K562 (cell line): Measurements from ENCODE around the gene ERCC6L. TPM values are rescaled to one million over a fixed set of nuclear protein-coding genes. Genes with fewer than 3 reads are reported as not detected.

ENCODE experiments used
- ATAC-seq: fragments of 200-7000 bp; cut with Tn5 transposase; 3 replicates; pipeline ENCODE4 v1.9.1; 2020; ENCODE audit warnings: moderate library complexity
- BruUV-seq: library from RNA; stranded (reverse); fragments of 400-500 nt; replicated peaks from 2 replicates; lab custom pipeline; 2021; lab: Mats Ljungman, UMichigan
- CTCF ChIA-PET: fragments of 300-600 bp; formaldehyde crosslinking; extraction: SDS; loops from one replicate; lab custom pipeline; 2021; ENCODE audit warnings: low intra/inter-chr PET ratio; lab: Yijun Ruan, JAX
- POLR2A ChIA-PET: fragments of 300-600, 350-650 bp; sonication (Branson Sonifier 250); formaldehyde crosslinking; extraction: SDS; loops from one replicate; lab custom pipeline; 2021; ENCODE audit warnings: antibody characterized with exemption, inconsistent platforms; lab: Yijun Ruan, JAX
- DNase-seq, 4 experiments: peaks; one replicate each; pipeline versions ENCODE4 v3.0.0 to v3.0.0-alpha.2; 2011 to 2018; ENCODE audit warnings: low spot score in 3 of 4, mixed read lengths in 3 of 4; ENCODE audit errors: extremely low read depth in 1 of 4
- FAIRE-seq: peaks from 2 replicates; lab custom pipeline; 2011; peaks lifted over from hg19 to GRCh38; lab: Jason Lieb, UNC
- H2AFZ ChIP-seq: 2 replicates; pipeline ENCODE4 v1.6.0; 2011; ENCODE audit warnings: low read depth, low read length, control low read depth, inconsistent platforms
- H3K27ac ChIP-seq: fragments of 200-600 bp; 3 replicates; pipeline ENCODE4 v1.8.0; 2011; ENCODE audit warnings: low read depth, mild to moderate bottlenecking, control low read depth, inconsistent platforms, low read length, moderate library complexity, mixed read lengths; ENCODE audit errors: extremely low read depth
- H3K27me3 ChIP-seq, 2 experiments: fragments of 300-600 bp in 1 of 2; 2 replicates in 1 of 2; 3 replicates in 1 of 2; pipeline versions ENCODE4 v1.6.0 to v1.8.0; 2011; ENCODE audit warnings: inconsistent platforms in 2 of 2, low read length in 2 of 2, mild to moderate bottlenecking in 1 of 2, mixed read lengths in 1 of 2, moderate library complexity in 1 of 2; ENCODE audit not compliant: control insufficient read depth in 2 of 2, insufficient read depth in 2 of 2
- H3K36me3 ChIP-seq: fragments of 300-600 bp; 3 replicates; pipeline ENCODE4 v1.8.0; 2011; ENCODE audit warnings: mild to moderate bottlenecking, low read length, inconsistent platforms; ENCODE audit not compliant: control insufficient read depth, insufficient read depth
- H3K4me1 ChIP-seq, 2 experiments: fragments of 200-600 bp in 1 of 2; replicated peaks in 1 of 2; 2 replicates in 1 of 2; 3 replicates in 1 of 2; pipeline versions ENCODE4 v1.5.1 to v1.8.0; 2011; ENCODE audit warnings: inconsistent platforms in 2 of 2, low read length in 2 of 2, mild to moderate bottlenecking in 1 of 2, mixed read lengths in 1 of 2, moderate library complexity in 1 of 2; ENCODE audit not compliant: control insufficient read depth in 2 of 2, insufficient read depth in 2 of 2
- H3K4me2 ChIP-seq: 2 replicates; pipeline ENCODE4 v1.6.1; 2011; ENCODE audit warnings: low read length, control low read depth, inconsistent platforms, mixed read lengths; ENCODE audit not compliant: insufficient read depth
- H3K4me3 ChIP-seq: fragments of 200-600 bp; sonication (generic), shearing (Covaris generic); 2 replicates; pipeline ENCODE4 v1.5.1; 2016; ENCODE audit warnings: control low read depth, inconsistent platforms
- H3K79me2 ChIP-seq: fragments of 200-600 bp; 3 replicates; pipeline ENCODE4 v1.8.0; 2011; ENCODE audit warnings: low read length, inconsistent platforms; ENCODE audit not compliant: control insufficient read depth, insufficient read depth
- H3K9ac ChIP-seq, 2 experiments: 2 replicates each; pipeline versions ENCODE4 v1.6.0 to v1.6.1; 2011; ENCODE audit warnings: low read depth in 2 of 2, low read length in 2 of 2, control low read depth in 1 of 2, inconsistent platforms in 1 of 2, mild to moderate bottlenecking in 1 of 2, mixed read lengths in 1 of 2; ENCODE audit not compliant: insufficient read depth in 1 of 2
- H3K9me1 ChIP-seq: one replicate; pipeline ENCODE4 v1.6.0; 2011; ENCODE audit warnings: inconsistent platforms, mild to moderate bottlenecking, low read length, moderate library complexity; ENCODE audit not compliant: control insufficient read depth, insufficient read depth
- H3K9me3 ChIP-seq: replicated peaks from 2 replicates; pipeline ENCODE4 v1.5.1; 2011; ENCODE audit warnings: low read depth, low read length, inconsistent platforms; ENCODE audit not compliant: control insufficient read depth, insufficient read depth
- H4K20me1 ChIP-seq: replicated peaks from 2 replicates; pipeline ENCODE4 v1.6.1; 2011; ENCODE audit warnings: low read length, inconsistent platforms, mixed read lengths; ENCODE audit not compliant: control insufficient read depth, insufficient read depth
- BHLHE40 ChIP-seq: IDR thresholded peaks from 2 replicates; pipeline ENCODE4 v1.6.1; 2011; ENCODE audit warnings: low read length, improper control_type of control experiment
- BRCA1 ChIP-seq, 2 experiments: fragments of 450-650 bp in 1 of 2; sonication (generic) in 1 of 2; formaldehyde crosslinking in 1 of 2; IDR thresholded peaks; 2 replicates each; pipeline versions ENCODE4 v1.5.0 to v1.6.1; 2017 to 2020; ENCODE audit warnings: mild to moderate bottlenecking in 1 of 2, missing genetic modification reagents in 1 of 2
- ELK1 ChIP-seq: sonication (generic); formaldehyde crosslinking; IDR thresholded peaks from 2 replicates; pipeline ENCODE4 v1.8.1; 2022; ENCODE audit warnings: missing genetic modification reagents
- EP400 ChIP-seq: fragments of 450-650 bp; IDR thresholded peaks from 2 replicates; pipeline ENCODE4 v1.6.1; 2017; ENCODE audit warnings: antibody characterized with exemption, mild to moderate bottlenecking, moderate library complexity
- HMG20B ChIP-seq: fragments of 250-450 bp; sonication (Bioruptor Pico); IDR thresholded peaks from 2 replicates; pipeline ENCODE4 v1.5.0; 2021; ENCODE audit warnings: mild to moderate bottlenecking
- HSF4 ChIP-seq: fragments of 250-450 bp; sonication (Bioruptor Pico); IDR thresholded peaks from 2 replicates; pipeline ENCODE4 v2.1.2; 2022; ENCODE audit warnings: mild to moderate bottlenecking, moderate library complexity, borderline replicate concordance
- IRF9 ChIP-seq: fragments of 450-650 bp; IDR thresholded peaks from 2 replicates; pipeline ENCODE4 v1.6.1; 2016; ENCODE audit warnings: missing biosample characterization, missing genetic modification characterization
- MCM5 ChIP-seq: fragments of 450-650 bp; IDR thresholded peaks from 2 replicates; pipeline ENCODE4 v1.6.1; 2016; ENCODE audit warnings: low read depth
- PHF8 ChIP-seq: fragments of 200-600 bp; sonication (generic); IDR thresholded peaks from 2 replicates; pipeline ENCODE4 v1.6.1; 2012; ENCODE audit warnings: mixed run types, mild to moderate bottlenecking, inconsistent platforms, low read length, moderate library complexity, borderline replicate concordance
- PYGO2 ChIP-seq: fragments of 450-650 bp; IDR thresholded peaks from 2 replicates; pipeline ENCODE4 v1.6.1; 2016; ENCODE audit warnings: mild to moderate bottlenecking, missing genetic modification characterization, moderate library complexity, missing compliant biosample characterization
- RB1 ChIP-seq: fragments of 450-650 bp; IDR thresholded peaks from 2 replicates; pipeline ENCODE4 v1.6.1; 2017; ENCODE audit warnings: low read depth, mild to moderate bottlenecking
- SP1 ChIP-seq: sonication (generic); formaldehyde crosslinking; IDR thresholded peaks from 2 replicates; pipeline ENCODE4 v1.8.1; 2022; ENCODE audit warnings: mild to moderate bottlenecking, missing genetic modification reagents
- ZKSCAN3 ChIP-seq: fragments of 250-450 bp; sonication (Bioruptor Pico); IDR thresholded peaks from 2 replicates; pipeline ENCODE4 v1.4.0; 2020
- ZNF75A ChIP-seq: fragments of 450-650 bp; formaldehyde crosslinking; IDR thresholded peaks from 2 replicates; pipeline ENCODE4 v1.4.0; 2020; ENCODE audit warnings: mild to moderate bottlenecking
- WGBS: fragments of 100-300 bp; shearing (Covaris generic); methylation state at CpG from one replicate; pipeline ENCODE4 v1.1.6; 2016; ENCODE audit warnings: low coverage, mixed read lengths; ENCODE audit not compliant: insufficient coverage; ENCODE audit errors: missing lambda C conversion rate; 5-methylcytosine and 5-hydroxymethylcytosine counted together
- in situ Hi-C: fragments of 300-500 bp; cut with MboI; formaldehyde crosslinking; loops from 4 replicates; pipeline ENCODE4 v1.15.0; 2018; ENCODE audit warnings: inconsistent platforms, mixed read lengths
- intact Hi-C: fragments of 100-400 bp; cut with micrococcal nuclease; formaldehyde crosslinking; loops from 2 replicates; pipeline ENCODE4 v1.14.2; 2022
- polyA plus RNA-seq, 8 experiments: library from polyadenylated mRNA; depleted of rRNA in 4 of 8; stranded (reverse) in 5 of 8; unstranded in 3 of 8; fragments of >200 nt; fragmentation: Nextera tagmentation in 2 of 8; fragmentation: Illumina TruSeq in 1 of 8; extraction: Ambion mirVana in 2 of 8; extraction: Trizol in 1 of 8; gene quantifications; 2 replicates each; pipeline versions ENCODE4 v1.2.1 to v1.2.3, GENCODE V29; 2011 to 2014; ENCODE audit warnings: inconsistent platforms in 1 of 8, missing spikeins in 1 of 8
- total RNA-seq, 7 experiments: library from RNA; depleted of rRNA in 6 of 7; stranded (reverse); fragments of >200 nt in 6 of 7; fragmentation: Illumina TruSeq in 2 of 7; extraction: Trizol in 2 of 7; gene quantifications; 2 replicates each; pipeline versions ENCODE4 v1.2.1 to v1.2.3, GENCODE V29; 2011 to 2021; ENCODE audit warnings: low replicate concordance in 1 of 7

ERCC6L gene
- total and polyA plus RNA-seq, 9 of the 15 experiments (the other 6 are each of a cell fraction or from before 2014, with no cell fraction given), result 6.4 to 17.4 (median 11.9) TPM

- Histone ChIP-seq H3K4me1 (no peaks in the 10 kb centered on the region), H3K9me1 (no peaks in the 10 kb centered on the region), H3K79me2 (peaks cover 4% of the 10 kb centered on the region; the same call in 1 of the 3 replicates), H2AFZ (no peak overlapping the region), H3K4me3 (no peak overlapping the region), H3K9me3 (no peaks in the 10 kb centered on the region), H3K36me3 (peaks cover 30% of the 10 kb centered on the region; the same call in 2 of the 3 replicates)
- DNase-seq, result no peak
- CTCF ChIA-PET, result no interaction called here
- no peak for FAIRE-seq
- no TSS peak for BruUV-seq
- no peak for TF ChIP-seq BRCA1 (IDR thresholded peaks at IDR 0.05)
- TF ChIP-seq BRCA1 (CRISPR knock-in tag; IDR thresholded peaks at IDR 0.05), result no peak
- TF ChIP-seq PYGO2 (tag), result no peak
- TF ChIP-seq BHLHE40, result no peak
- no peak for TF ChIP-seq PHF8
- TF ChIP-seq IRF9 (tag), result no peak
- no peak for TF ChIP-seq EP400
- TF ChIP-seq MCM5, result no peak
- TF ChIP-seq ZKSCAN3 (CRISPR knock-in tag), result no peak
- TF ChIP-seq ZNF75A (CRISPR knock-in tag), result no peak
- no peak for TF ChIP-seq RB1
- no peak for TF ChIP-seq SP1 (CRISPR knock-in tag)
- TF ChIP-seq HMG20B (CRISPR knock-in tag), result no peak
- TF ChIP-seq HSF4, result no peak
- TF ChIP-seq ELK1, result no peak
- TF ChIP-seq, all 486 proteins: peak for 0
- no peak for ATAC-seq
- intact Hi-C loops (no loop called here), in situ Hi-C loops (no loop called here)
- POLR2A ChIA-PET, result interaction anchor here (1.2 kb wide), 1 partner anchor 508 kb away, joined by 4 read pairs; no protein-coding TSS in a partner anchor
- no peak overlapping the region for H3K27ac ChIP-seq
- H3K4me2 ChIP-seq, result no peak overlapping the region
- WGBS, result 79% methylated on average over 4 of the region's 4 CpGs
- no peaks in the 10 kb centered on the region for H4K20me1 ChIP-seq
- no peaks in the 10 kb centered on the region for H3K27me3 ChIP-seq
- H3K9ac ChIP-seq, result no peak overlapping the region
Observed at GRCh38 chrX:72207366-72207765, 31.5 kb downstream of the ERCC6L start.
